ENCODE data around the gene PRKG1. TPM values are rescaled to one million over a fixed set of nuclear protein-coding genes. Genes with fewer than 3 reads are reported as not detected.
"Not testable (repeated sequence)": the region's sequence is repeated elsewhere in the genome, so short reads cannot be mapped to it uniquely, and the experiment has no call there.

PRKG1 gene
- total RNA-seq, 1 donor from 2014 or later: 1.2 TPM

DNA sequence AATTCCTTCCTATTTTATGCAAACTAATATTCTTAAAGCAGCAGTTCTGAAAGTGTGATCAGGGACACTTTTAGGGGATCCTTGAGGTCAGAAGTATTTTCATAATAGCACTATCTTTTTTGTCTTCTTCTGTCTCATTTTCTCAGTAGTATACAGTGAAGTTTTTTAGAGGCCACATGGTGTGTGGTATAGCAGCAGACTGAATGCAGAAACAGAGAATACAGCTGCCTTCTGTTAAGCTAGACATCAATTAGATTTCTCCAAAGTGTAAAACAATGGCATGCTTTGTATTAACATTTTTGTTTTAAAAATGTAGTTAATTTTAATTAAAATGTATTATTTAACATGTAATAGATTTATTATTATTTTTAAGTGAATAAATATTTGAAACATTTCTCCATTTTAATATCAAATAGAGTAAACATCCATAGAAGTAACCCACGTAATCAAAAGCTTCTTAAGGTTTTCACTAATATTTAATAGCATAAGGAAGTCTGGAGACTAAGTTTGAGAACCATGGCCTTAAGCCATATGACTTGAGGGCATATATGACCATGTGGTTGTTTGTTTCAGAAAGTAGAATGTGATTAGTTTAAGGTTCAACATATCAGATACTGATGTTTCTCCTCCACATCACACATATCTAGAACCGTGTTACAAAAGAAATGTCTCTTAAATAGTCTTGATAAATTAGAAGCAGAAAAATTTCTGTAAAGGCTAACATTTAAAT lies 94.0 kb downstream of the PRKG1 start:
- no peak for DNase-seq (ENCODE audit: low spot score)
- no peak for ATAC-seq

DNA sequence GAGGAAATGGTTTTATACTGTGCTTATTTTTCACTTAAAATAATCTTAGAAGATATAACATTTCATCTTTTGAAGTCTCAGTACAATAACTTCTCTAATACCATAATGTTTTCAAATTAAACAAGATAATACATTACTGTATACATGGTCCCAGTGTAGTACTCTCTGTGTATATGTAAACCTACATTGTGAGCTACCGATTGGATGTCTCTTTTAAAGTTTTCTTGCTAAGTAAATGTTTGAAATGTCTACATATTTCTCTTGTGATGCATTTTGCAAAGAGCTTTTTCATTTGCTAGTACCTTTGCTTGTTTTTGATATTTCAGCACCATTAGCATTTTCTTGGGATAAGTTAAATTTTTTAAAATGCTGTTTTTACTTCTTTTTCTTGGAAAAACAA lies 94.8 kb downstream of the PRKG1 start:
- no peak for DNase-seq (ENCODE audit: low spot score)
- ATAC-seq: no peak

DNA sequence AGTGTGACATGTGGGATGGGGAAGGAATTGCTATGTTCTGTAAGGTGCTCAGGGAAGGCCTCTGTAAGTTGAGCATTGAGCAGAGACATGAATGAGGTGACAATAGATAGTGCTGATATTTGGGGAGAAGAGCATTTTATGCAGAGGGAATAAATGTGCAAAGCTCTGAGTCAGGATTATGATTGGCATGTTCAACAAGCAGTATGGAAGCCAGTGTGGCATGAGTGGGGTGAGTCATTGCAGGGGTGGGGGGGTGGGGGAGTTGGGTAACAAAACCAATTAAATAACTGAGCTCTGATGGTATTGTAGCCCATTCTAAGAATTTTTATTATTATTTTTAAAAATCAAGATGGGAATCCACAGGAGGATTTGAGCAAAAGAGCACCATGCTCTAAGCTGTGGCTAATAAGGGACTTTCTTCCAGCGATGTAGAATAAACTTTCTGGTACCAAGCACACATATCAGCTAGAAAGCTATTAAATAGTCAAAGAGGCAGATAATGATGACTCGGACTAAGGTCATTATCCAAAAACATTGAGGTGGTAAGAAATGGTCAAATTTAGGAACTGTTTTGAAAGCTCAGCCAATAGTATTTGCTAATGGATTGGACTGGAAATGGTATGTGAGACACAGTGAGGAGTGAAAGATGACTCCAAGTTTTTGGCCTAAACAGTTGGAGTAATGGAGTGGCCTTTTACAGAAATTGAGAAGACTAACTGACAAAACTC lies 96.4 kb downstream of the PRKG1 start:
- ATAC-seq (no peak), DNase-seq (ENCODE audit: low spot score) (no peak)

DNA sequence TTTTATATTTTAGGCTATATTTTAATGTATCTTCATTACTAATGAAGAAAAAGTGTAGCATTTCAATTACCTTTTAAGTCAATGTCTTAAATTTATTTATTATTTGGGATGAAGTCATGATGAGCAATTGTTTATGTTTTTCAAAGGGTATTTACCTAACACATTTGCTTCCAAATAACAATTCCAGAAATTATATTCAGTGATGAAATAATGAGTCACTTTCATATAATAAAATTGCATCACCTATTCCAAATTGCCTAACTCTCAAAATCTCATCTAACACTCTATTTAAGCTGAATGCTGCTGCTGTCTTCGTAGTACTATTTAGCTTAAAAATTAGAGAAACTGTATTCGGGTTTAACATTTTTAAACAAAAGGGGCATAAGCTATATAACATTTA lies 97.7 kb downstream of the PRKG1 start:
- DNase-seq (ENCODE audit: low spot score) (no peak), ATAC-seq (no peak)

DNA sequence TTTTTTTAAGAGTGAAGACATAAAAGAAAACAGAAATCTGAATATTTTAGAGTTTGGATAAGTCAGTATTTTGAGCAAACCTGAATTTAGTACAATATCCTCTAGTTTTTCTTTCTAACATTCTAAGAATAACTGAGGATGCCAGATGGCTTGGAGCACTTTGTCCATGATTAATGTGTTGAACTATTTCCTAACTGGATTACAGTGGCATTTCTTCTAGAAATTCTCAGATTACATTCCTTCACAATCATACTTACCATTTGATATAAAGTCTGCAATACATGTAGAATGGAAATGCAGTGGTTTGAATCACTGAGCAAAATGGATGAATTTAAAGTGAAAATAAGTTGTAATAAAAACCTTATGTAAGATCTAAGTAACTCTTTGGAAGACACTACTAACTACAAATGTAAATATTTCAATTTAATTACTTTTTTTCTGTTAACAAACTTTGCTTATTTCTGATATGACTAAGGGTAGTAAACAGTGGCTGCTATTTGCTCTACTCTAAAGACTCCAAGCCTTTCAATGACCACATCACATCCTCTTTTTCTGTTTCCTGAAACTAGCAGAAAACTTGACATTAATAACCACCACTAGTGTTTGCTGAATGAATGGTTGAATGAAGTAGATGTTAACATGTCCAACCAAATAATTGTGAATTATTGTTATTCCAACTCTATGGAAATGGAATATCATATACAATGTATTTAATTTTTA lies 102.8 kb downstream of the PRKG1 start:
- no peak for DNase-seq (ENCODE audit: low spot score)
- ATAC-seq: no peak

DNA sequence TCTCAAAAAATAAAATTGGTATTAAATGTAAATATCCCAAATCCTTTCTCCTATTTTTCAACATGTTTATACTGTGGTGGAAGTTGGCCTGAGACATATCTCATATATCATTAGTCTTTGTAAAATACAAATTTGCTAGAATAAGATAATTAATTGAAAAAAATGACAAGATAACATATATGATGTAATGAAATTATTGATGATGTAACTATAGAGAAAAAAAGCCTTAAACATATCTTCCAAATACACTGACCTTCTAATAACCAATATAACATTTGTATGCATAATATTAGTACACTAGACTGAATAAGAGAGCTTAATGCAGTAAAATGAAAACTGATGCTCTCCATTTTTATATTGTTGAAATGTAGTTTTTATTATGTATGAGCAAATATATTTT lies 104.3 kb downstream of the PRKG1 start:
- DNase-seq (ENCODE audit: low spot score): no peak
- ATAC-seq: no peak

DNA sequence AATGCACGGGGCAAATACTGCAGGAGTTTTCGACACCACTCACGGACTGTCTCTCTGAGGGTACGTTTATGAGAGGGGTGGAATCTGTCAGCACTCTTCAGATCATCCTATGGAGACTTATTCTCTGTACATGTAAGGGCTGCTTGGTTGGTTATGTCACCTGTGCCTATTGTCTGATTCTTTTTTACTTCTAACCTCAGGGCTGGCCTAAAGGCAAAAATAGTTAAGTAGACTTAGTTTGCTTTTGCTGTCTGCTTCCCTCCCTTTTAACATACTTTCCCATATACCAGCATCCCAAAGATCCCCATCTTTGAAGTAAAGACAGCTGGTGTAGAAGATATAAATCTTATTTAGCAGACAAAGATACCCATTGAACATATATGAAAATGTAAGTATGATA lies 105.9 kb downstream of the PRKG1 start:
- no peak for DNase-seq (ENCODE audit: low spot score)
- ATAC-seq: no peak

DNA sequence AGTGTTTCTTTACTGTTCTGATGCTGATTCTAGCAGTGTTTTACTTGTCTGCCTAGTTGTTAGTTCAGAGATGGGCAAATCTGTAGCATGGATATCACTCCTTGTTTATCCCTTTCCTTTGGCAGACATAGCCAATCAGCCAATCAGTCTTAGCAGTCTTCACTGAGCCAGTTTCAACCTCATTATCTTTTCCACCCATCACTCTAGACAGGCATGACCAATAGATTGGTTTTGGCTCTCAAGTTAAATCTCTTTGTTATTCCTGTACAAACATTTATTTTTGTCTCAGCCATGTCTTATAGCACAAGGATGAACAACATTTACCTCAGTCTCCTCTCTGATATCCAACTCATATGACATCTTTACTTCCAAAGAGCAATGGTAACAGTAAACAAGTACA lies 109.5 kb downstream of the PRKG1 start:
- DNase-seq (ENCODE audit: low spot score): no peak

DNA sequence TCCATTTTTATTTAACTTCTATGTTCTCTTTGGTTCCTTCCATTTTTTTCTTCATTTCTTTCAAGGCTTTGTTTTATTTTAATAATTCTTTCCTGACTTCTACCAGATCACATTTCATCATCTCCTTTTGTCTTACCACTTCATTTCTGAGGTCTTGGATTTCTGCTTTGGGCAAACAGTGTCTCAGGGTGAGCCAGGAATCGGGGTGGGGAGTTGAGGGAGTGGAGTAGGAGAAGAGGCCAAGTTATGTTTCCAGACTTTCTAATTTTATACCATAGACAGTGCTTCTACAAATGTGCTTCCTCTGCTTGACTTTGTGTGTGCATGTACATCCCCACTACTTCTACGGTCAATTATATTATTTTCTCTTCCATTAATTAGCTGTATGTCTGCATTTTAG lies 112.1 kb downstream of the PRKG1 start:
- ATAC-seq (no peak), DNase-seq (ENCODE audit: low spot score) (no peak)

More for the DNA sequence above, 109.5 kb downstream of the PRKG1 start:
- no peak for ATAC-seq

DNA sequence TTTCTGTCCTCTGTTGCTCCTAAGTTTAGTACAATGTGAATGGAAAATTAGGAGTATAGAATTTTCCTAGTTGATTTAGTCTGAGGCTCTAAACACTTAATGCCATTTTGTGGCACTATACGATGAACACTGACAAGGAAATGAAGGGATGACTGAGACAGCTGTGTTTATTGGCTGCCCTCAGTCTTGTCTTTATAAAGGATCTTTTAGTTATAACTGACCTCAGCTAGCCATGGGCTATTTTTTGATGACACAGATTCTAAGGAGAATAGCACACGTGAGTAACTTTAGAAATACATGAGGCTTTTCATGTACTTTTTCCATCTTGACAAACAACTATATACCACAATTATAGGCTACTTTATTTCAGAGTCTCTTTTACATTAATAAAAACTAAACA lies 113.7 kb downstream of the PRKG1 start:
- ATAC-seq (no peak), DNase-seq (ENCODE audit: low spot score) (no peak)

DNA sequence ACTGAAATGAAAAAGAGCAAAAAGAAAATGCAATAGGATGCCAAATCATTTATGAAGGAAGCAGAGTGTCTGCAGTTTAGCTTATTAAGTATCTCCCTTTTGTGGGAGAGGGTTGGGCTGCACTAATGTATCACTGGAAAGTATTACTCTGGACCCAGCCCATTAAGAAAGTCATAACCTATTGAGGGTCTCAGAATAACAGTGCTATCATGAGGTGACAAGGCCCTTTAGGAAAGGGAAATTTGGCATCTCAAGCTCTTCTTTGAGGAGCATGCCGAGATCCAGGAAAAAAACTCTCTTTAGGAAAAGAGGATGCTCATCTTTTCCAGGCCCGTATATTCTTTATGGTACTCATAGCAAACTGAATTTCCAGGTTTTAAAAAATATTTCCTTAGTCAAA lies 114.6 kb downstream of the PRKG1 start:
- DNase-seq (ENCODE audit: low spot score): no peak
- ATAC-seq: no peak

DNA sequence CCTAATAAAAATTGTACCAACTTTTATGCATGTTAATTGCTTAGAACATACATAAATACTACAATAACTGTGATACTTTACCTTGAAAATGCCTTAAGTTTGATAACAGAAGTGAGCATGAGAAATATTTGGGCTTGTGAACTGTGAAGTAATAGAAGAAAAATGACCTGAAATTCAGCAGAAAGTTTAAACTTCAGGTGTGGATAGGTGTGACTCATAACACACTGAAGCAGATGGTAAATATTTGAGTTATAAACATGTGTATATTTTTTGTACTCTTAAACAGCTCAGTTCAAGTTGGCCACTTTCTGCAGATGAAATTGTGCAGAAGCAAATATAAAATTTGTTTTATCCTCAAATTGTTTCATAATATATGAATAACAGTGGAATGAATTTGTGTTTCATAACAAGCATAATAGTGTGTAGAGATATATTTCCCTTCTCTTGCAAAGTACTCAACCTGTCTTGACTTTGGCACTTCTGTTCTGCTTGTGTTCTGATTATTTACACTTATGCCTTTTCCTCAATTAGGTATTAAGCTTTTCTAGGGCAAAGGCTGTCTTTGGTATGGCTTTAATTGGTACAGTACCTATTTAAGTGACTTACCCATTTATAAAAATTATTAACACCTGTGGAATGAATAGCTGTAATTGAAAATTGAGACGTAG lies 122.4 kb downstream of the PRKG1 start:
- DNase-seq (ENCODE audit: low spot score): no peak
- no peak for ATAC-seq

DNA sequence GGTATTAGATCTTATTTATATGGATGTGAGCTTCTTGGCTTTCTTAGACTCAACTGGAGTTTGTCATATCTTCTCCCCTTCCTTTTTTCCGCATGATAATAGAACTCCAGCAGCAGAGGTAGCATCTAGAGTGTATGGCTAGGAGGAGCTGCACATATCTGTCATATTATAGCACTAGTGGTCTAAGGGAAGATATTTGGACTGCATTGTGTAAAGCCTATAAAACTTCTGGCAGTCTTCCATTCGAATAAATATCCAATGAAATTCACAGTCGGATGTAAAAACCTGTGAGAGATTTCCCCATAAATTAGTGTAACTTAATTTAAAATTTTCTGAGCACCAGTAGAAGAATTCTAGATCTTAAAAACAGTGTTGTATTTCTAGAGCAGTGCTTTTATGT lies 123.9 kb downstream of the PRKG1 start:
- ATAC-seq: no peak
- no peak for DNase-seq (ENCODE audit: low spot score)

DNA sequence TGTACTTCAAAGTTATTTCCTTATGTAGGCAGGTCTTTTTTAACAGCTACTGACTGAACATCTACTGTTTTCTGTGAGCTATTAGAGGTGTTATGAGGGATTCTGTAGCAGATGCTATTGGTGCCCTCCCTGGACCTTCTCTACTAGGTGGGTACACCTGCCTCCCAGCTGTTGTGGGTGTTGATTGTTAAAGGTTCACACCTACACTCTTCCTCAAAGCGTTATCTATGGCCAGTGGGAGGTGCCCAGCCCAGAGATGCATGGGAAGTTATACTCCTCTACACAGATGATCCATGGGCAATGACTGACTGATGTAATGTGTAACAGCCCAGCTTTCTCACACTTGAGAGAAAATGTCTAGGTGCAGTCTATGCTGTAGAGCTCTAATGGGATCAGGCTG lies 127.7 kb downstream of the PRKG1 start:
- no peak for ATAC-seq
- no peak for DNase-seq (ENCODE audit: low spot score)

DNA sequence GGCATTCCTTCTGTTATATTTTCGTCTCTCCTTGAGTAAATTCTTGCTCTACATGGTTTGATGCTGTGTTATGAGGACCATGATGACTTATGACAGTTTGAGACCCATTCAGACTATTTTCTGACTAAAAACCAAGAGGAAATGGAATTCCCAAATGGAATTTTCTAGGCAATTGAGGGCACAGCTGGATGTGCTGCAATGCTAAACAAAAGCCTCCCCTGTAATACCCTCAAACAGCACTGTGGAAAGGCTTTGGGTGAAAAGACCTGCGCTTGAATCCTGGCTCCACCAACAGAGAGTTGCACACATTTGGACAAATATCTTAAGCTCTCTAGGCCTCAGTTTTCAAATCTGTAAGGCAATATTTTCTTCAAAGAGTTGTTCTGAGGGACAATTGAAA lies 129.1 kb downstream of the PRKG1 start:
- no peak for ATAC-seq

DNA sequence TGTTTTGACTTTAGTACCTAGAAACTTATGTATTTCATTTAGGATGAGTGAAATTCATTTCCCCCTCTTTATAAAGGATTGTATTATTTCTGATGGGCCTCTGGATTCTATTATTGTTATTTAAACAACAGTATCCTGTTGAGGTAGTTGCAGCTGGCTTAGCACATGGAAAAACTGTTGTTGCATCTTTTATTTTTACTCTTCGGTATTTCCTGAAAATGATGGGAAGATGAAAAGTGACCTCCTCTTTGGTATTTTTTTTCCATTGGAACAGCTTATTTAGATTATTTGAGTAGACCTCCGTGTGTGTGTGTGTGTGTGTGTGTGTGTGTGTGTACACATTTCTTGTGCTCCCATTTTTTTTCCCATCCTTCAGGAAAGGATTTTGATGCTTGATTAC lies 129.8 kb downstream of the PRKG1 start:
- ATAC-seq: no peak
- no peak for DNase-seq (ENCODE audit: low spot score)

More for the DNA sequence above, 129.1 kb downstream of the PRKG1 start:
- no peak for DNase-seq (ENCODE audit: low spot score)

DNA sequence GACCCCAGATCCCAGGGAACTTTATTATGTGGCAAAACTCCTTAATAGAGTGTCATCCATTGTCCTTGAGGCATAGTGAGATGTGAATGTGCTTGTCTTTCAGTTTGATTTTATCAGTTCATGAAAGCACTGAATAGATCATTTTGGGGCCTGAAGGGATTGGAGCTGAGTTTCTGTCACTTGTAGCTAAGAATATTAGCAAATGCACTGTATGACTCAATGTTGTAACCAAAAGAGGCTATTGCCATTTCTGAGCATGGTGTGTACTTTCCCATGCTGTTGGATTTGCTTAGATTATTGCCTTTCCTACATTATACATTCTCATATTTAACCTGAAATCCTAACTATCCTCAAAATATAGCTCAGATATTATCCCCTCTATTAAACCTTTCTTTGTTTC lies 130.4 kb downstream of the PRKG1 start:
- DNase-seq (ENCODE audit: low spot score) (no peak), ATAC-seq (no peak)

DNA sequence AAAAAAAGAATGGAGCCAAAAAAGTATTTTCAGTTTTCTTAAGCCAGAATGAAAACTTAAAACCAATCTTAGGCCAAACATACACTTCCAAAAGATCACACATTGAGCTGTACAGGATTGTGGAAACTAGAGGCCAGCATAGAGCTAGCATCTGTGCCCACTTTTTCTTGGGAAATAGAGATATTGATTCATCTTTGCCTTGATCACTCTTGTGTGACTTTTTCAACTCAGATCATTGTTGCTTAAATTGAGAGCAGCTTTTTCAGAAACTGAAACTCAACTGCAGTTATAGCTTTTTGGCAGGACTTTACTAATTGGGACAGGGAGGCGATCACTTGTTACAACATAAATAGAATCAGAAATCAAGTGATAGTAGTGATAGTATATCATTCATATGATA lies 132.2 kb downstream of the PRKG1 start:
- ATAC-seq: no peak
- DNase-seq (ENCODE audit: low spot score): no peak

DNA sequence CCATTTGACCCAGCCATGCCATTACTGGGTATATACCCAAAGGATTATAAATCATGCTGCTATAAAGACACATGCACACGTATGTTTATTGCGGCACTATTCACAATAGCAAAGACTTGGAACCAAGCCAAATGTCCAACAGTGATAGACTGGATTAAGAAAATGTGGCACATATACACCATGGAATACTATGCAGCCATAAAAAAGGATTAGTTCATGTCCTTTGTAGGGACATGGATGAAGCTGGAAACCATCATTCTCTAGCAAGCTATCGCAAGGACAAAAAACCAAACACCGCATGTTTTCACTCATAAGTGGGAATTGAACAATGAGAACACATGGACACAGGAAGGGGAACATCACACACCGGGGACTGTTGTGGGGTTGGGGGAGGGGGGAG lies 138.7 kb downstream of the PRKG1 start:
- DNase-seq (ENCODE audit: low spot score); ATAC-seq: not testable (repeated sequence)

DNA sequence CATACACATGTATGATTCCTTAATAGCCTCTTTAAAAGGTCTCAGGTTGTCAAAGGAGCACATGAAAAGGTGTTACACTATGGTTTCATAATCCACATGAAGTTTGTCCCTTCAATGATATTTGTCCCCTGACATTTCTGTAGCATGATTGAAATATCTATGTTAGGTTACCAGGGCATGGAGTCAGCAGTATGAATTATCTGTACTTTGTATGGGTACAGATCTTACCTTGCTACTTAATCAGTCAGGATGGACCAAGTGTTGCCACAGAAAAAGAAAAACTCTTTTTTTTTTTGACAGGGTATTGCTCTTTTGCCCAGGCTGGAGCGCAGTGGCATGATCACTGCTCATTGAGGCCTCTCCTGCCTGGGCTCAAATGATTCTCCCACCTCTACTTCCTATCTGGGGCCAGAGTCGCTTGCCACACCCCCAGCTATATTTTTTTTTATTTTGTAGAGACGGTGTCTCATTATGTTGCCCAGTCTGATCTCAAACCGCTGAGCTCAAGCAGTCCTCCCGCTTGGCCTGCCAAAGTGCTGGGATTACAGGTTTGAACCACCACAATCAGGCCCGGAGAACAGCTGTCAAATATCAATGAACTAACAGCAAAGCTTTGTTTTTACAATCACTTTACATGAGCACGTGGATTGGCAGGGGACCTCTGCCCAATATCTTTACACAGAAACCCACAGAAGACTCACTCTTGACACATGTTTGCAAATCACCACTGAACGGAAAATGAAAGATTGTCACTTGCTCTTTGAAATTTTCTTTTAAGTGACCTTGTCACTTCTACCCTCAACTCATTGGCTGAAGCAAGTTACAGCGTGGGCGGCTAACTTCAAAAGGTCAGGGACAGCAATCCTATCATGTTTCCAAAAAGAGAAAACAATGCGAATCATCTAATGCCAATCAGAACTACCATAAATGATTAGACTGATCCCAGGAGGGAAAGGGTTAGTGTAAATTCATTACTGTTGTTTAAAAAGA lies 140.2 kb downstream of the PRKG1 start:
- no peak for DNase-seq (ENCODE audit: low spot score)
- ATAC-seq: no peak

All from left lobe of liver (tissue), 2 donors.